WTC11 (cell line): Measurements from ENCODE around the gene KRT6B. TPM values are rescaled to one million over a fixed set of nuclear protein-coding genes. Genes with fewer than 3 reads are reported as not detected.

Experiments used
- ATAC-seq: fragments of 200-7000 bp; cut with Tn5 transposase; 2 replicates; pipeline ENCODE4 v1.10.0; 2021; ENCODE audit warnings: mild to moderate bottlenecking, moderate library complexity
- CTCF ChIA-PET: fragments of 300-600 bp; sonication (Branson Sonifier 250); formaldehyde crosslinking; loops from one replicate; lab custom pipeline; 2021; ENCODE audit warnings: antibody characterized with exemption; lab: Charles Lee
- POLR2A ChIA-PET: fragments of 350-600 bp; sonication (Branson Sonifier 250); formaldehyde crosslinking; loops from one replicate; lab custom pipeline; 2021; ENCODE audit warnings: antibody characterized with exemption; lab: Charles Lee
- DNase-seq: peaks from one replicate; pipeline ENCODE4 v3.0.0; 2021; ENCODE audit warnings: low spot score
- H3K27ac Mint-ChIP-seq: 2 replicates; pipeline ENCODE4 v1.8.0; 2021; ENCODE audit warnings: mixed read lengths
- H3K27me3 Mint-ChIP-seq: 2 replicates; pipeline ENCODE4 v1.8.0; 2021; ENCODE audit warnings: low read depth, mild to moderate bottlenecking, moderate library complexity, mixed read lengths
- H3K36me3 Mint-ChIP-seq: 2 replicates; pipeline ENCODE4 v1.8.0; 2021; ENCODE audit warnings: mixed read lengths
- H3K4me1 Mint-ChIP-seq: 2 replicates; pipeline ENCODE4 v1.8.0; 2022; ENCODE audit warnings: mixed read lengths
- H3K4me3 Mint-ChIP-seq: 2 replicates; pipeline ENCODE4 v1.8.0; 2021; ENCODE audit warnings: mild to moderate bottlenecking, moderate library complexity, mixed read lengths
- H3K9me3 Mint-ChIP-seq: 2 replicates; pipeline ENCODE4 v1.8.0; 2021; ENCODE audit warnings: mixed read lengths
- CDX4 ChIP-seq: fragments of 250-450 bp; sonication (Bioruptor Pico); IDR thresholded peaks from 2 replicates; pipeline ENCODE4 v1.9.0; 2021; ENCODE audit warnings: moderate library complexity, mild to moderate bottlenecking, inconsistent platforms, borderline replicate concordance
- CREM ChIP-seq: sonication (generic); formaldehyde crosslinking; IDR thresholded peaks from 2 replicates; pipeline ENCODE4 v1.8.1; 2022; ENCODE audit warnings: mild to moderate bottlenecking, missing genetic modification reagents, moderate library complexity
- E2F5 ChIP-seq: sonication (generic); formaldehyde crosslinking; IDR thresholded peaks from 2 replicates; pipeline ENCODE4 v1.8.1; 2022; ENCODE audit warnings: mild to moderate bottlenecking, moderate library complexity, missing genetic modification reagents
- ELF4 ChIP-seq: sonication (generic); formaldehyde crosslinking; IDR thresholded peaks from 2 replicates; pipeline ENCODE4 v1.8.1; 2022; ENCODE audit warnings: low read depth, mild to moderate bottlenecking, moderate library complexity, missing genetic modification reagents
- FOXK1 ChIP-seq: sonication (generic); formaldehyde crosslinking; IDR thresholded peaks from 2 replicates; pipeline ENCODE4 v1.8.0; 2022; ENCODE audit warnings: mild to moderate bottlenecking, moderate library complexity, missing genetic modification reagents
- FOXP1 ChIP-seq: sonication (generic); formaldehyde crosslinking; IDR thresholded peaks from 2 replicates; pipeline ENCODE4 v1.8.0; 2022; ENCODE audit warnings: missing genetic modification reagents, mild to moderate bottlenecking, moderate library complexity, borderline replicate concordance
- GABPB1 ChIP-seq: sonication (generic); formaldehyde crosslinking; IDR thresholded peaks from 2 replicates; pipeline ENCODE4 v1.8.1; 2023; ENCODE audit warnings: mild to moderate bottlenecking, missing genetic modification reagents
- IRF2 ChIP-seq: sonication (generic); formaldehyde crosslinking; IDR thresholded peaks from 2 replicates; pipeline ENCODE4 v1.8.0; 2022; ENCODE audit warnings: low read depth, missing genetic modification reagents, borderline replicate concordance
- NFATC4 ChIP-seq: fragments of 250-450 bp; sonication (Bioruptor Pico); IDR thresholded peaks from 2 replicates; pipeline ENCODE4 v1.9.0; 2021; ENCODE audit warnings: mild to moderate bottlenecking
- NFYB ChIP-seq: sonication (generic); formaldehyde crosslinking; conservative IDR thresholded peaks from 2 replicates; pipeline ENCODE4 v1.8.0; 2022; ENCODE audit warnings: low read depth, missing genetic modification reagents
- NR3C1 ChIP-seq: sonication (generic); formaldehyde crosslinking; conservative IDR thresholded peaks from 2 replicates; pipeline ENCODE4 v1.8.1; 2023; ENCODE audit warnings: low read depth, mild to moderate bottlenecking, missing genetic modification reagents
- SP1 ChIP-seq: sonication (generic); formaldehyde crosslinking; conservative IDR thresholded peaks from 2 replicates; pipeline ENCODE4 v1.8.1; 2022; ENCODE audit warnings: missing genetic modification reagents
- ZNF121 ChIP-seq: sonication (generic); formaldehyde crosslinking; IDR thresholded peaks from 2 replicates; pipeline ENCODE4 v1.8.0; 2023; ENCODE audit warnings: missing genetic modification reagents
- ZNF263 ChIP-seq: sonication (generic); formaldehyde crosslinking; IDR thresholded peaks from 2 replicates; pipeline ENCODE4 v1.8.1; 2022; ENCODE audit warnings: low read depth, mild to moderate bottlenecking, moderate library complexity, missing genetic modification reagents
- total RNA-seq: library from RNA; stranded (reverse); gene quantifications from 3 replicates; pipeline ENCODE4 v1.2.3, GENCODE V29; 2021
- TF ChIP-seq, protein P1 (sequence below): sonication (generic); formaldehyde crosslinking; IDR thresholded peaks from 2 replicates; pipeline ENCODE4 v1.8.0; 2023; ENCODE audit warnings: missing genetic modification reagents, mild to moderate bottlenecking, borderline replicate concordance
- TF ChIP-seq, protein P2 (sequence below): fragments of 250-450 bp; sonication (Bioruptor Pico); IDR thresholded peaks from 2 replicates; pipeline ENCODE4 v2.1.2; 2022; ENCODE audit warnings: mild to moderate bottlenecking, moderate library complexity
- TF ChIP-seq, protein P3 (sequence below): sonication (generic); formaldehyde crosslinking; IDR thresholded peaks from 2 replicates; pipeline ENCODE4 v1.8.1; 2022; ENCODE audit warnings: low read depth, missing genetic modification reagents, borderline replicate concordance
- TF ChIP-seq, protein P4 (sequence below): sonication (generic); formaldehyde crosslinking; IDR thresholded peaks from 2 replicates; pipeline ENCODE4 v1.8.1; 2022; ENCODE audit warnings: missing genetic modification reagents, borderline replicate concordance
- TF ChIP-seq, protein P5 (sequence below): fragments of 250-450 bp; sonication (Bioruptor Pico); IDR thresholded peaks from 2 replicates; pipeline ENCODE4 v1.9.0; 2021; ENCODE audit warnings: mild to moderate bottlenecking
- TF ChIP-seq, protein P6 (sequence below): sonication (generic); formaldehyde crosslinking; conservative IDR thresholded peaks from 2 replicates; pipeline ENCODE4 v1.8.1; 2022; ENCODE audit warnings: mild to moderate bottlenecking, missing genetic modification reagents

KRT6B gene
- total RNA-seq, 1 experiment from 2014 or later: not detected

- peaks cover 20% of the 10 kb centered on the region for H3K4me1 Mint-ChIP-seq
- H3K27ac Mint-ChIP-seq: no peak overlapping the region
- ATAC-seq: no peak
Observed at GRCh38 chr12:52437508-52437907, 14.4 kb downstream of the KRT6B start.

More at GRCh38 chr12:52437508-52437907, 14.4 kb downstream of the KRT6B start:
- POLR2A ChIA-PET: no interaction called here
- no peaks in the 10 kb centered on the region for H3K36me3 Mint-ChIP-seq
- no peaks in the 10 kb centered on the region for H3K9me3 Mint-ChIP-seq
- CTCF ChIA-PET: interaction anchor here (1.6 kb wide), 1 partner anchor 10 kb away, joined by 4 read pairs; no protein-coding TSS in a partner anchor
- H3K27me3 Mint-ChIP-seq: no peaks in the 10 kb centered on the region
- no peak overlapping the region for H3K4me3 Mint-ChIP-seq
- DNase-seq: no peak
- TF ChIP-seq, protein P1, sequence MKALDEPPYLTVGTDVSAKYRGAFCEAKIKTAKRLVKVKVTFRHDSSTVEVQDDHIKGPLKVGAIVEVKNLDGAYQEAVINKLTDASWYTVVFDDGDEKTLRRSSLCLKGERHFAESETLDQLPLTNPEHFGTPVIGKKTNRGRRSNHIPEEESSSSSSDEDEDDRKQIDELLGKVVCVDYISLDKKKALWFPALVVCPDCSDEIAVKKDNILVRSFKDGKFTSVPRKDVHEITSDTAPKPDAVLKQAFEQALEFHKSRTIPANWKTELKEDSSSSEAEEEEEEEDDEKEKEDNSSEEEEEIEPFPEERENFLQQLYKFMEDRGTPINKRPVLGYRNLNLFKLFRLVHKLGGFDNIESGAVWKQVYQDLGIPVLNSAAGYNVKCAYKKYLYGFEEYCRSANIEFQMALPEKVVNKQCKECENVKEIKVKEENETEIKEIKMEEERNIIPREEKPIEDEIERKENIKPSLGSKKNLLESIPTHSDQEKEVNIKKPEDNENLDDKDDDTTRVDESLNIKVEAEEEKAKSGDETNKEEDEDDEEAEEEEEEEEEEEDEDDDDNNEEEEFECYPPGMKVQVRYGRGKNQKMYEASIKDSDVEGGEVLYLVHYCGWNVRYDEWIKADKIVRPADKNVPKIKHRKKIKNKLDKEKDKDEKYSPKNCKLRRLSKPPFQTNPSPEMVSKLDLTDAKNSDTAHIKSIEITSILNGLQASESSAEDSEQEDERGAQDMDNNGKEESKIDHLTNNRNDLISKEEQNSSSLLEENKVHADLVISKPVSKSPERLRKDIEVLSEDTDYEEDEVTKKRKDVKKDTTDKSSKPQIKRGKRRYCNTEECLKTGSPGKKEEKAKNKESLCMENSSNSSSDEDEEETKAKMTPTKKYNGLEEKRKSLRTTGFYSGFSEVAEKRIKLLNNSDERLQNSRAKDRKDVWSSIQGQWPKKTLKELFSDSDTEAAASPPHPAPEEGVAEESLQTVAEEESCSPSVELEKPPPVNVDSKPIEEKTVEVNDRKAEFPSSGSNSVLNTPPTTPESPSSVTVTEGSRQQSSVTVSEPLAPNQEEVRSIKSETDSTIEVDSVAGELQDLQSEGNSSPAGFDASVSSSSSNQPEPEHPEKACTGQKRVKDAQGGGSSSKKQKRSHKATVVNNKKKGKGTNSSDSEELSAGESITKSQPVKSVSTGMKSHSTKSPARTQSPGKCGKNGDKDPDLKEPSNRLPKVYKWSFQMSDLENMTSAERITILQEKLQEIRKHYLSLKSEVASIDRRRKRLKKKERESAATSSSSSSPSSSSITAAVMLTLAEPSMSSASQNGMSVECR: no peak
- no peak for TF ChIP-seq IRF2
- TF ChIP-seq, protein P2, sequence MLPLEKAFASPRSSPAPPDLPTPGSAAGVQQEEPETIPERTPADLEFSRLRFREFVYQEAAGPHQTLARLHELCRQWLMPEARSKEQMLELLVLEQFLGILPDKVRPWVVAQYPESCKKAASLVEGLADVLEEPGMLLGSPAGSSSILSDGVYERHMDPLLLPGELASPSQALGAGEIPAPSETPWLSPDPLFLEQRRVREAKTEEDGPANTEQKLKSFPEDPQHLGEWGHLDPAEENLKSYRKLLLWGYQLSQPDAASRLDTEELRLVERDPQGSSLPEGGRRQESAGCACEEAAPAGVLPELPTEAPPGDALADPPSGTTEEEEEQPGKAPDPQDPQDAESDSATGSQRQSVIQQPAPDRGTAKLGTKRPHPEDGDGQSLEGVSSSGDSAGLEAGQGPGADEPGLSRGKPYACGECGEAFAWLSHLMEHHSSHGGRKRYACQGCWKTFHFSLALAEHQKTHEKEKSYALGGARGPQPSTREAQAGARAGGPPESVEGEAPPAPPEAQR (CRISPR knock-in tag): no peak
- TF ChIP-seq, protein P3, sequence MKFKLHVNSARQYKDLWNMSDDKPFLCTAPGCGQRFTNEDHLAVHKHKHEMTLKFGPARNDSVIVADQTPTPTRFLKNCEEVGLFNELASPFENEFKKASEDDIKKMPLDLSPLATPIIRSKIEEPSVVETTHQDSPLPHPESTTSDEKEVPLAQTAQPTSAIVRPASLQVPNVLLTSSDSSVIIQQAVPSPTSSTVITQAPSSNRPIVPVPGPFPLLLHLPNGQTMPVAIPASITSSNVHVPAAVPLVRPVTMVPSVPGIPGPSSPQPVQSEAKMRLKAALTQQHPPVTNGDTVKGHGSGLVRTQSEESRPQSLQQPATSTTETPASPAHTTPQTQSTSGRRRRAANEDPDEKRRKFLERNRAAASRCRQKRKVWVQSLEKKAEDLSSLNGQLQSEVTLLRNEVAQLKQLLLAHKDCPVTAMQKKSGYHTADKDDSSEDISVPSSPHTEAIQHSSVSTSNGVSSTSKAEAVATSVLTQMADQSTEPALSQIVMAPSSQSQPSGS (CRISPR knock-in tag): no peak
- TF ChIP-seq CDX4 (CRISPR knock-in tag): no peak
- TF ChIP-seq, protein P4, sequence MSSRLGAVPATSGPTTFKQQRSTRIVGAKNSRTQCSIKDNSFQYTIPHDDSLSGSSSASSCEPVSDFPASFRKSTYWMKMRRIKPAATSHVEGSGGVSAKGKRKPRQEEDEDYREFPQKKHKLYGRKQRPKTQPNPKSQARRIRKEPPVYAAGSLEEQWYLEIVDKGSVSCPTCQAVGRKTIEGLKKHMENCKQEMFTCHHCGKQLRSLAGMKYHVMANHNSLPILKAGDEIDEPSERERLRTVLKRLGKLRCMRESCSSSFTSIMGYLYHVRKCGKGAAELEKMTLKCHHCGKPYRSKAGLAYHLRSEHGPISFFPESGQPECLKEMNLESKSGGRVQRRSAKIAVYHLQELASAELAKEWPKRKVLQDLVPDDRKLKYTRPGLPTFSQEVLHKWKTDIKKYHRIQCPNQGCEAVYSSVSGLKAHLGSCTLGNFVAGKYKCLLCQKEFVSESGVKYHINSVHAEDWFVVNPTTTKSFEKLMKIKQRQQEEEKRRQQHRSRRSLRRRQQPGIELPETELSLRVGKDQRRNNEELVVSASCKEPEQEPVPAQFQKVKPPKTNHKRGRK (CRISPR knock-in tag): no peak
- TF ChIP-seq, protein P5, sequence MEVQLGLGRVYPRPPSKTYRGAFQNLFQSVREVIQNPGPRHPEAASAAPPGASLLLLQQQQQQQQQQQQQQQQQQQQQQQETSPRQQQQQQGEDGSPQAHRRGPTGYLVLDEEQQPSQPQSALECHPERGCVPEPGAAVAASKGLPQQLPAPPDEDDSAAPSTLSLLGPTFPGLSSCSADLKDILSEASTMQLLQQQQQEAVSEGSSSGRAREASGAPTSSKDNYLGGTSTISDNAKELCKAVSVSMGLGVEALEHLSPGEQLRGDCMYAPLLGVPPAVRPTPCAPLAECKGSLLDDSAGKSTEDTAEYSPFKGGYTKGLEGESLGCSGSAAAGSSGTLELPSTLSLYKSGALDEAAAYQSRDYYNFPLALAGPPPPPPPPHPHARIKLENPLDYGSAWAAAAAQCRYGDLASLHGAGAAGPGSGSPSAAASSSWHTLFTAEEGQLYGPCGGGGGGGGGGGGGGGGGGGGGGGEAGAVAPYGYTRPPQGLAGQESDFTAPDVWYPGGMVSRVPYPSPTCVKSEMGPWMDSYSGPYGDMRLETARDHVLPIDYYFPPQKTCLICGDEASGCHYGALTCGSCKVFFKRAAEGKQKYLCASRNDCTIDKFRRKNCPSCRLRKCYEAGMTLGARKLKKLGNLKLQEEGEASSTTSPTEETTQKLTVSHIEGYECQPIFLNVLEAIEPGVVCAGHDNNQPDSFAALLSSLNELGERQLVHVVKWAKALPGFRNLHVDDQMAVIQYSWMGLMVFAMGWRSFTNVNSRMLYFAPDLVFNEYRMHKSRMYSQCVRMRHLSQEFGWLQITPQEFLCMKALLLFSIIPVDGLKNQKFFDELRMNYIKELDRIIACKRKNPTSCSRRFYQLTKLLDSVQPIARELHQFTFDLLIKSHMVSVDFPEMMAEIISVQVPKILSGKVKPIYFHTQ (CRISPR knock-in tag): no peak
- no peak for TF ChIP-seq FOXK1 (CRISPR knock-in tag)
- TF ChIP-seq GABPB1 (CRISPR knock-in tag): no peak
- TF ChIP-seq NR3C1 (CRISPR knock-in tag): no peak
- no peak for TF ChIP-seq ZNF263 (CRISPR knock-in tag)
- TF ChIP-seq ZNF121: no peak
- TF ChIP-seq FOXP1 (CRISPR knock-in tag): no peak
- TF ChIP-seq NFYB (CRISPR knock-in tag): no peak
- TF ChIP-seq SP1 (CRISPR knock-in tag): no peak
- no peak for TF ChIP-seq E2F5 (CRISPR knock-in tag)
- TF ChIP-seq ELF4: no peak
- no peak for TF ChIP-seq NFATC4 (CRISPR knock-in tag)
- TF ChIP-seq CREM (CRISPR knock-in tag): no peak
- TF ChIP-seq, protein P6, sequence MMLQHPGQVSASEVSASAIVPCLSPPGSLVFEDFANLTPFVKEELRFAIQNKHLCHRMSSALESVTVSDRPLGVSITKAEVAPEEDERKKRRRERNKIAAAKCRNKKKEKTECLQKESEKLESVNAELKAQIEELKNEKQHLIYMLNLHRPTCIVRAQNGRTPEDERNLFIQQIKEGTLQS (CRISPR knock-in tag): no peak
